Keratinocyte (primary cell): ENCODE data around the gene TCEANC2.

Experiments
- CTCF ChIP-seq, 3 experiments: IDR thresholded peaks in 1 of 3; conservative IDR thresholded peaks in 1 of 3; optimal IDR thresholded peaks in 1 of 3; 2 replicates in 2 of 3; 3 replicates in 1 of 3; pipeline versions ENCODE3 to v1.5.1; 2011; ENCODE audit warnings: low read length in 3 of 3, mild to moderate bottlenecking in 3 of 3, moderate library complexity in 2 of 3, control low read depth in 1 of 3, inconsistent platforms in 1 of 3; ENCODE audit not compliant: insufficient read depth in 2 of 3; ENCODE audit errors: extremely low read depth in 1 of 3
- EZH2 ChIP-seq: IDR thresholded peaks from one replicate; pipeline ENCODE4 v1.6.1; 2012; ENCODE audit warnings: inconsistent platforms, mild to moderate bottlenecking, low read length, moderate library complexity

GRCh38 chr1:54037476-54037875, 15.9 kb upstream of the TCEANC2 start:
- no peak for TF ChIP-seq EZH2
- no peak for TF ChIP-seq CTCF (optimal IDR thresholded peaks at IDR 0.05 in 1 of 3, IDR thresholded peaks at IDR 0.05 in 1 of 3, conservative IDR thresholded peaks at IDR 0.05 in 1 of 3; ENCODE audit: extremely low read depth in 1 of 3, insufficient read depth in 2 of 3, low read length in 3 of 3)
